ENCODE data around the gene SPTBN4. TPM values are rescaled to one million over a fixed set of nuclear protein-coding genes. Genes with fewer than 3 reads are reported as not detected.

SPTBN4 gene
- total RNA-seq, 4 donors from 2014 or later: 0.30 to 1.2 (median 0.71) TPM

- peaks cover 22% of the 10 kb centered on the region for H3K4me1 ChIP-seq
- 76% methylated on average over 11 of the region's 11 CpGs for WGBS
- TF ChIP-seq CTCF (IDR thresholded peaks at IDR 0.05): no peak
- no peak for TF ChIP-seq POLR2A (IDR thresholded peaks at IDR 0.05)
- H3K27me3 ChIP-seq: no peaks in the 10 kb centered on the region
- H3K4me3 ChIP-seq: no peak overlapping the region
- no peaks in the 10 kb centered on the region for H3K9me3 ChIP-seq
- DNase-seq (ENCODE audit: low spot score in 2 of 2): no peak
- no peak overlapping the region for H3K27ac ChIP-seq
- H3K36me3 ChIP-seq: peaks cover 48% of the 10 kb centered on the region
Measured at GRCh38 chr19:40619333-40620160, 152.7 kb downstream of the SPTBN4 start.

- no peaks in the 10 kb centered on the region for H3K9me3 ChIP-seq
- H3K4me3 ChIP-seq: no peak overlapping the region
- no peak for TF ChIP-seq CTCF (IDR thresholded peaks at IDR 0.05)
- TF ChIP-seq POLR2A (IDR thresholded peaks at IDR 0.05): no peak
- TF ChIP-seq EP300 (IDR thresholded peaks at IDR 0.05): no peak
- TF ChIP-seq POLR2AphosphoS5 (IDR thresholded peaks at IDR 0.05): no peak
- DNase-seq (ENCODE audit: low spot score in 2 of 2): no peak
- H3K4me1 ChIP-seq: peaks cover 17% of the 10 kb centered on the region
- H3K27me3 ChIP-seq: no peaks in the 10 kb centered on the region
- no peak overlapping the region for H3K27ac ChIP-seq
- WGBS: 91% methylated on average over 8 of the region's 8 CpGs
- H3K36me3 ChIP-seq: peaks cover 48% of the 10 kb centered on the region
Measured at GRCh38 chr19:40620161-40620485, 153.3 kb downstream of the SPTBN4 start.

- Histone ChIP-seq H3K4me1 (peaks cover 6% of the 10 kb centered on the region), H3K4me3 (no peak overlapping the region), H3K36me3 (peaks cover 59% of the 10 kb centered on the region), H3K27ac (no peak overlapping the region), H3K27me3 (no peaks in the 10 kb centered on the region), H3K9me3 (no peaks in the 10 kb centered on the region)
- 100% methylated on average over 2 of the region's 2 CpGs for WGBS
- DNase-seq (ENCODE audit: low spot score in 2 of 2): no peak
- TF ChIP-seq CTCF (IDR thresholded peaks at IDR 0.05) (no peak), EP300 (IDR thresholded peaks at IDR 0.05) (no peak), POLR2A (IDR thresholded peaks at IDR 0.05) (no peak), POLR2AphosphoS5 (IDR thresholded peaks at IDR 0.05) (no peak)
Measured at GRCh38 chr19:40621283-40621682, 154.5 kb downstream of the SPTBN4 start.

- no peak for DNase-seq (ENCODE audit: low spot score in 2 of 2)
- Histone ChIP-seq H3K36me3 (peaks cover 67% of the 10 kb centered on the region), H3K4me3 (no peak overlapping the region), H3K4me1 (no peaks in the 10 kb centered on the region), H3K27me3 (no peaks in the 10 kb centered on the region), H3K9me3 (no peaks in the 10 kb centered on the region), H3K27ac (no peak overlapping the region)
- 94% methylated on average over 9 of the region's 24 CpGs for WGBS
- TF ChIP-seq POLR2A (IDR thresholded peaks at IDR 0.05): no peak
- no peak for TF ChIP-seq EP300 (IDR thresholded peaks at IDR 0.05)
- no peak for TF ChIP-seq CTCF (IDR thresholded peaks at IDR 0.05)
- TF ChIP-seq POLR2AphosphoS5 (IDR thresholded peaks at IDR 0.05): no peak
Measured at GRCh38 chr19:40621966-40622772, 155.4 kb downstream of the SPTBN4 start.

- no peak for DNase-seq (ENCODE audit: low spot score in 2 of 2)
- 94% methylated on average over 7 of the region's 7 CpGs for WGBS
- Histone ChIP-seq H3K27me3 (no peaks in the 10 kb centered on the region), H3K4me3 (no peak overlapping the region), H3K4me1 (no peaks in the 10 kb centered on the region), H3K27ac (no peak overlapping the region), H3K36me3 (peaks cover 73% of the 10 kb centered on the region), H3K9me3 (no peaks in the 10 kb centered on the region)
- no peak for TF ChIP-seq POLR2AphosphoS5 (IDR thresholded peaks at IDR 0.05)
- TF ChIP-seq EP300 (IDR thresholded peaks at IDR 0.05): no peak
- TF ChIP-seq POLR2A (IDR thresholded peaks at IDR 0.05): no peak
- no peak for TF ChIP-seq CTCF (IDR thresholded peaks at IDR 0.05)
Measured at GRCh38 chr19:40622773-40623075, 155.9 kb downstream of the SPTBN4 start.
